ENCODE measurements around the gene SRD5A1.
A peak's percentile ranks its signal among the peaks of the same experiment; 100 is the strongest.

SRD5A1 gene, protein sequence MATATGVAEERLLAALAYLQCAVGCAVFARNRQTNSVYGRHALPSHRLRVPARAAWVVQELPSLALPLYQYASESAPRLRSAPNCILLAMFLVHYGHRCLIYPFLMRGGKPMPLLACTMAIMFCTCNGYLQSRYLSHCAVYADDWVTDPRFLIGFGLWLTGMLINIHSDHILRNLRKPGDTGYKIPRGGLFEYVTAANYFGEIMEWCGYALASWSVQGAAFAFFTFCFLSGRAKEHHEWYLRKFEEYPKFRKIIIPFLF

GRCh38 chr5:6632888-6633468, at the start of gene SRD5A1, which contains the start of gene NSUN2:
Gene SRD5A1 (plus strand): TSS chr5:6633440. CDS start chr5:6633577, 137 bp downstream.
Gene NSUN2 (minus strand): TSS chr5:6633044. CDS start chr5:6632979, 65 bp downstream.
- Histone ChIP-seq H3K9me3 (ENCODE audit: severe bottlenecking) (no peaks in the 10 kb centered on the region), H3K27ac (ENCODE audit: poor library complexity, severe bottlenecking) (peak within 1 kb of the TSS; percentile 60), H3K36me3 (ENCODE audit: low read depth) (peaks cover 44% of the 10 kb centered on the region), H3K4me1 (ENCODE audit: insufficient read depth, poor library complexity, severe bottlenecking) (peaks cover 24% of the 10 kb centered on the region), H3K27me3 (ENCODE audit: insufficient read depth, poor library complexity, severe bottlenecking) (no peaks in the 10 kb centered on the region), H3K4me3 (ENCODE audit: severe bottlenecking) (peak within 1 kb of the TSS; percentile 94)
- DNase-seq (ENCODE audit: low spot score) = peak; percentile 93
- no peak for TF ChIP-seq CTCF (IDR thresholded peaks at IDR 0.05; ENCODE audit: poor library complexity, severe bottlenecking)
- peak; percentile 82 for ATAC-seq (ENCODE audit: low read depth)

DNA sequence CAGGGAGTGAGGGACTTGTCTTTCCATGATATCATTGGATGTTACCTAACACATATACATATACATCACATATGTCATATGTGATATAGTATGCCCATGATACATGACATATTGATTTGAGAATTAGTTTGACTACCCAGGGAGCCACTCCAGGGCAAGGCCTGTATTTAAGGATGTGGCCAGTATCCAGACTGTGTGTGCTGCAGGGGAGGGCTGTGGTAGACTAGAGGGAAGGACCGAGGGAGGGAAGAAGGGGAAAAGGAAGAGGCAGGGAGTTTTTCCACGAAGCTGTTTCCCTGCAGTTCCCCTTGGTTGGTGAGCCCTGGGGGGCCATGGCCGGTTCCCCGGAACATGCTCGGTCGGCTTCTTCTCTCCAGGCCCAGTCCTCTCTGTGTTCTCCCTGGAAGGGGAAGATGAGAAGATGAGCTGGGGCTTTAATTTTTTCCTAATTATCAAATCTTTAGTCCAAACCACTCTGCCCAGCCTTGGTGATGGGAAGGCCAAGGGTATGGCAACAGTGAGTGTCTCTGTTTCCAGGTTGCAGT, 49.1 kb upstream of the SRD5A1 start:
- TF ChIP-seq CTCF (IDR thresholded peaks at IDR 0.05; ENCODE audit: poor library complexity, severe bottlenecking) = no peak
- H3K27ac ChIP-seq (ENCODE audit: poor library complexity, severe bottlenecking) = no peak overlapping the region
- DNase-seq (ENCODE audit: low spot score) (no peak), ATAC-seq (ENCODE audit: low read depth) (no peak)
- H3K36me3 ChIP-seq (ENCODE audit: low read depth) = no peaks in the 10 kb centered on the region
- no peak overlapping the region for H3K4me3 ChIP-seq (ENCODE audit: severe bottlenecking)
- no peaks in the 10 kb centered on the region for H3K4me1 ChIP-seq (ENCODE audit: insufficient read depth, poor library complexity, severe bottlenecking)
- H3K27me3 ChIP-seq (ENCODE audit: insufficient read depth, poor library complexity, severe bottlenecking) = peaks cover 46% of the 10 kb centered on the region
- no peaks in the 10 kb centered on the region for H3K9me3 ChIP-seq (ENCODE audit: severe bottlenecking)

- H3K9me3 ChIP-seq (ENCODE audit: severe bottlenecking) = no peaks in the 10 kb centered on the region
- H3K27ac ChIP-seq (ENCODE audit: poor library complexity, severe bottlenecking) = no peak overlapping the region
- no peak overlapping the region for H3K4me3 ChIP-seq (ENCODE audit: severe bottlenecking)
- ATAC-seq (ENCODE audit: low read depth) (no peak), DNase-seq (ENCODE audit: low spot score) (no peak)
- H3K36me3 ChIP-seq (ENCODE audit: low read depth) = no peaks in the 10 kb centered on the region
- TF ChIP-seq CTCF (IDR thresholded peaks at IDR 0.05; ENCODE audit: poor library complexity, severe bottlenecking) = no peak
- peaks cover 41% of the 10 kb centered on the region for H3K27me3 ChIP-seq (ENCODE audit: insufficient read depth, poor library complexity, severe bottlenecking)
- no peaks in the 10 kb centered on the region for H3K4me1 ChIP-seq (ENCODE audit: insufficient read depth, poor library complexity, severe bottlenecking)
Measured at GRCh38 chr5:6584727-6585126, 48.5 kb upstream of the SRD5A1 start.

DNA sequence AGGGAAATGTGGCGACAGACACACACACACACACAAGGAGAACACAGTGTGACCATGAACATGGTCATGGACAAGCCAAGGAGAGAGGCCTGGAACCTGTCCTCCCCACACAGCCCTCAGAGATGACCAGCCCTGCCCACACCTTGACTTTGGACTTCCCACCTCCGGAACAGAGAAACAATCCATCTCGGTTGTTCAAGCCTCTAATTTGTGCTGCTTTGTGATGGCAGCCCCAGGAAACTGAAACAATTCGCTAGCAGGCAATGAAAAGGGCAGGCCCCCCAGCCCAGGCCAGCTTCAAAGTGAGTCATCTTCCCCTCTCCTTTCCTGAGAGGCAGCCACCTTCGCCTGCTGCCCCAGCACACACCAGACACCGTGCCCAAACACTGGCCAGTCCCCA, 48.1 kb upstream of the SRD5A1 start:
- Histone ChIP-seq H3K4me1 (ENCODE audit: insufficient read depth, poor library complexity, severe bottlenecking) (no peaks in the 10 kb centered on the region), H3K4me3 (ENCODE audit: severe bottlenecking) (no peak overlapping the region), H3K27me3 (ENCODE audit: insufficient read depth, poor library complexity, severe bottlenecking) (peaks cover 38% of the 10 kb centered on the region), H3K36me3 (ENCODE audit: low read depth) (no peaks in the 10 kb centered on the region), H3K9me3 (ENCODE audit: severe bottlenecking) (no peaks in the 10 kb centered on the region), H3K27ac (ENCODE audit: poor library complexity, severe bottlenecking) (no peak overlapping the region)
- TF ChIP-seq CTCF (IDR thresholded peaks at IDR 0.05; ENCODE audit: poor library complexity, severe bottlenecking) = no peak
- ATAC-seq (ENCODE audit: low read depth) (0 out of 3 replicates have a peak, but pooled peaks have one; percentile 11), DNase-seq (ENCODE audit: low spot score) (no peak)
